ENCODE measurements around the gene FAM3A. TPM values are rescaled to one million over a fixed set of nuclear protein-coding genes. Genes with fewer than 3 reads are reported as not detected.

Gene FAM3A
- total RNA-seq, 1 experiment from 2014 or later = 88.8 TPM

- POLR2A ChIA-PET = interaction anchor here (1.0 kb wide), 1 partner anchor 144 kb away, joined by 3 read pairs; the partner anchor contains the start of gene RPL10
- no TSS peak for BruUV-seq (replicated peaks)
- Histone ChIP-seq H3K9me3 (ENCODE audit: control insufficient read depth, insufficient read depth, low read depth, low read length) (no peaks in the 10 kb centered on the region), H3K4me1 (ENCODE audit: control insufficient read depth, insufficient read depth, low read length) (peaks cover 61% of the 10 kb centered on the region), H3K27me3 (ENCODE audit: control insufficient read depth, insufficient read depth, low read length) (no peaks in the 10 kb centered on the region), H3K36me3 (ENCODE audit: control insufficient read depth, insufficient read depth, low read length) (peaks cover 8% of the 10 kb centered on the region), H3K27ac (ENCODE audit: low read length) (peak overlapping the region; percentile 95), H3K4me3 (ENCODE audit: low read depth in 2 of 2, low read length in 2 of 2) (peak overlapping the region in 1 of 2 experiments; percentile 31; a peak in 2 of 4 replicates)
- TF ChIP-seq TCF7L2 (IDR thresholded peaks at IDR 0.05; ENCODE audit: low read depth, low read length) (no peak), CTCF (IDR thresholded peaks at IDR 0.05) (no peak), SIN3A (IDR thresholded peaks at IDR 0.05; ENCODE audit: borderline replicate concordance, insufficient read depth, low read depth, low read length) (no peak), REST (IDR thresholded peaks at IDR 0.05; ENCODE audit: insufficient read depth in 1 of 2, low read depth in 2 of 2, low read length in 1 of 2) (peak in 1 of 2 experiments; percentile 76; a peak in 2 of 4 replicates)
- in situ Hi-C loops (cut with HindIII; ENCODE audit: low pct_unique_long_range_greater_than_20kb, low sequenced_read_pairs) = no loop called here
- DNase-seq (ENCODE audit: low read depth, low spot score) (no peak), ATAC-seq (peak; percentile 8)
- CTCF ChIA-PET = no interaction called here
- intact Hi-C loops (cut with micrococcal nuclease; ENCODE audit: unreplicated experiment) = no loop called here
Observed at GRCh38 chrX:154542723-154543424, 26.8 kb upstream of the FAM3A start.

GRCh38 chrX:154541896-154542722 is 26.1 kb upstream of the FAM3A start:
- H3K4me1 ChIP-seq (ENCODE audit: control insufficient read depth, insufficient read depth, low read length) = peaks cover 61% of the 10 kb centered on the region
- ATAC-seq (peak; percentile 56), DNase-seq (ENCODE audit: low read depth, low spot score) (no peak)
- H3K27me3 ChIP-seq (ENCODE audit: control insufficient read depth, insufficient read depth, low read length) = no peaks in the 10 kb centered on the region
- ChIA-PET POLR2A (interaction anchor here (0.6 to 1.0 kb wide), 2 partner anchors 23 to 144 kb away, joined by 3 read pairs; partner anchors contain the start of gene RPL10), CTCF (interaction anchor here (0.7 kb wide), 2 partner anchors 15 to 17 kb away, joined by 3 to 6 read pairs; no protein-coding TSS in a partner anchor)
- no peaks in the 10 kb centered on the region for H3K9me3 ChIP-seq (ENCODE audit: control insufficient read depth, insufficient read depth, low read depth, low read length)
- H3K4me3 ChIP-seq (ENCODE audit: low read depth in 2 of 2, low read length in 2 of 2) = peak overlapping the region in 1 of 2 experiments; percentile 26; a peak in 2 of 4 replicates
- intact Hi-C loops (cut with micrococcal nuclease; ENCODE audit: unreplicated experiment) (no loop called here), in situ Hi-C loops (cut with HindIII; ENCODE audit: low pct_unique_long_range_greater_than_20kb, low sequenced_read_pairs) (no loop called here)
- TF ChIP-seq CTCF (IDR thresholded peaks at IDR 0.05) (no peak), POLR2AphosphoS5 (IDR thresholded peaks at IDR 0.05; ENCODE audit: low read depth, low read length) (peak; percentile 89), REST (IDR thresholded peaks at IDR 0.05; ENCODE audit: insufficient read depth in 1 of 2, low read depth in 2 of 2, low read length in 1 of 2) (no peak), SIN3A (IDR thresholded peaks at IDR 0.05; ENCODE audit: borderline replicate concordance, insufficient read depth, low read depth, low read length) (0 out of 2 replicates have a peak, but pooled peaks have one; percentile 53), TCF7L2 (IDR thresholded peaks at IDR 0.05; ENCODE audit: low read depth, low read length) (peak; percentile 28; the same call in 1 of the 2 replicates)
- peak overlapping the region; percentile 95 for H3K27ac ChIP-seq (ENCODE audit: low read length)
- BruUV-seq (replicated peaks) = no TSS peak
- peaks cover 8% of the 10 kb centered on the region for H3K36me3 ChIP-seq (ENCODE audit: control insufficient read depth, insufficient read depth, low read length)
